Chondrocyte (in vitro differentiated cells): ENCODE measurements around the gene CRYBA1. TPM values are rescaled to one million over a fixed set of nuclear protein-coding genes. Genes with fewer than 3 reads are reported as not detected.

Experiments
- DNase-seq: peaks from one replicate; pipeline ENCODE4 v3.0.0; 2021; ENCODE audit warnings: mixed read lengths, low spot score
- H3K27ac Mint-ChIP-seq: one replicate; pipeline ENCODE4 v1.8.0; 2021; ENCODE audit warnings: mild to moderate bottlenecking, moderate library complexity, mixed read lengths; ENCODE audit not compliant: unreplicated experiment
- H3K27me3 Mint-ChIP-seq: 2 replicates; pipeline ENCODE4 v1.8.0; 2021; ENCODE audit warnings: low read depth, mixed read lengths
- H3K36me3 Mint-ChIP-seq: 2 replicates; pipeline ENCODE4 v1.8.0; 2021; ENCODE audit warnings: low read depth, mixed read lengths
- H3K4me1 Mint-ChIP-seq: 2 replicates; pipeline ENCODE4 v1.8.0; 2021; ENCODE audit warnings: low read depth, mild to moderate bottlenecking, mixed read lengths
- H3K4me3 Mint-ChIP-seq: one replicate; pipeline ENCODE4 v1.8.0; 2021; ENCODE audit warnings: mild to moderate bottlenecking, moderate library complexity, mixed read lengths; ENCODE audit not compliant: unreplicated experiment
- H3K9me3 Mint-ChIP-seq: 2 replicates; pipeline ENCODE4 v1.8.0; 2021; ENCODE audit warnings: low read depth, mixed read lengths
- total RNA-seq: library from RNA; stranded (reverse); gene quantifications from 3 replicates; pipeline ENCODE4 v1.2.1, GENCODE V29; 2021
- TF ChIP-seq, protein P1 (sequence below): fragments of 200-600 bp; sonication (generic); IDR thresholded peaks from 2 replicates; pipeline ENCODE4 v1.5.0; 2021; ENCODE audit warnings: antibody characterized with exemption, mild to moderate bottlenecking, moderate library complexity

Gene CRYBA1
- total RNA-seq, 1 donor from 2014 or later: not detected

DNA sequence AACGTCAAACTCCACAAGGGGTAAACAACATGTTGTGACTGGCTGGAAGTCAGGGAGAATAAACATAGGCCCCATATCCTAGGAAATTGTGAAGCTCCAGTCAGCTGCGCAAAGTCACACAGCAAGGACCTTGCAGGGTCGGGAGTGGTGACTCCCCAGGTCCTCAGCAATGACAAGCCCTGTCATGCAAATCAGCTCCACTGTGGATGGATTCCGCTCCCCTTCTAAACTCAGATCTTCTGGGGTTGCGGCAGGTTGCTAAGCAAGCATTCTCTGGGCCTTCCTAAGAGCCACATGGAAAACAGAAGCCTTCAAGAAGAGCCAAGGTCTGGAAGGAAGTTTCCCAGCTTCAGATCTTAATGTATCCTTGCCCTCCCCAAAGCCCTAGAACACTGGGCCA lies 37.6 kb upstream of the CRYBA1 start:
- H3K27me3 Mint-ChIP-seq: peaks cover 5% of the 10 kb centered on the region
- TF ChIP-seq, protein P1, sequence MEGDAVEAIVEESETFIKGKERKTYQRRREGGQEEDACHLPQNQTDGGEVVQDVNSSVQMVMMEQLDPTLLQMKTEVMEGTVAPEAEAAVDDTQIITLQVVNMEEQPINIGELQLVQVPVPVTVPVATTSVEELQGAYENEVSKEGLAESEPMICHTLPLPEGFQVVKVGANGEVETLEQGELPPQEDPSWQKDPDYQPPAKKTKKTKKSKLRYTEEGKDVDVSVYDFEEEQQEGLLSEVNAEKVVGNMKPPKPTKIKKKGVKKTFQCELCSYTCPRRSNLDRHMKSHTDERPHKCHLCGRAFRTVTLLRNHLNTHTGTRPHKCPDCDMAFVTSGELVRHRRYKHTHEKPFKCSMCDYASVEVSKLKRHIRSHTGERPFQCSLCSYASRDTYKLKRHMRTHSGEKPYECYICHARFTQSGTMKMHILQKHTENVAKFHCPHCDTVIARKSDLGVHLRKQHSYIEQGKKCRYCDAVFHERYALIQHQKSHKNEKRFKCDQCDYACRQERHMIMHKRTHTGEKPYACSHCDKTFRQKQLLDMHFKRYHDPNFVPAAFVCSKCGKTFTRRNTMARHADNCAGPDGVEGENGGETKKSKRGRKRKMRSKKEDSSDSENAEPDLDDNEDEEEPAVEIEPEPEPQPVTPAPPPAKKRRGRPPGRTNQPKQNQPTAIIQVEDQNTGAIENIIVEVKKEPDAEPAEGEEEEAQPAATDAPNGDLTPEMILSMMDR: no peak
- H3K4me3 Mint-ChIP-seq: no peak overlapping the region
- no peak overlapping the region for H3K27ac Mint-ChIP-seq
- DNase-seq: no peak
- no peaks in the 10 kb centered on the region for H3K9me3 Mint-ChIP-seq
- no peaks in the 10 kb centered on the region for H3K4me1 Mint-ChIP-seq
- H3K36me3 Mint-ChIP-seq: peaks cover 1% of the 10 kb centered on the region

DNA sequence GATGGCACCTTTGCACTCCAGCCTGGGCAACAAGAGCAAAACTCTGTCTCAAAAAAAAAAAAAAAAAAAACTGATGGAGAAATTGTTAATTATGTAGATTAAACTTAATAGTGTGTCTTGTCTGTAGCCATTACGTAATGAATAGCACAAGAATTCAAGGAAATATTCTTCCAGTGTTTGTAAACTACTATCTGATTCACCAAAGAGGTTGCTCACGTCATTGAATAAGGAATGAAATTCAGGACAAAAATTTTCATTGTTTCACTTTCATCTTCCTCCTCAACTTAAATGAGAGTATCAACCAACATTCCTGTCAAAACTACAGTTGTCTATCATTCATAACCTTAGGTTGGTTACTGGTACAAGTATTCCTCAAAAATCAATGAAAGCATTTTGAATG lies 35.8 kb upstream of the CRYBA1 start:
- Mint-ChIP-seq H3K27ac (no peak overlapping the region), H3K36me3 (no peaks in the 10 kb centered on the region), H3K9me3 (no peaks in the 10 kb centered on the region), H3K4me3 (no peak overlapping the region), H3K27me3 (no peaks in the 10 kb centered on the region), H3K4me1 (no peaks in the 10 kb centered on the region)
- no peak for DNase-seq
- TF ChIP-seq, protein P1: no peak

DNA sequence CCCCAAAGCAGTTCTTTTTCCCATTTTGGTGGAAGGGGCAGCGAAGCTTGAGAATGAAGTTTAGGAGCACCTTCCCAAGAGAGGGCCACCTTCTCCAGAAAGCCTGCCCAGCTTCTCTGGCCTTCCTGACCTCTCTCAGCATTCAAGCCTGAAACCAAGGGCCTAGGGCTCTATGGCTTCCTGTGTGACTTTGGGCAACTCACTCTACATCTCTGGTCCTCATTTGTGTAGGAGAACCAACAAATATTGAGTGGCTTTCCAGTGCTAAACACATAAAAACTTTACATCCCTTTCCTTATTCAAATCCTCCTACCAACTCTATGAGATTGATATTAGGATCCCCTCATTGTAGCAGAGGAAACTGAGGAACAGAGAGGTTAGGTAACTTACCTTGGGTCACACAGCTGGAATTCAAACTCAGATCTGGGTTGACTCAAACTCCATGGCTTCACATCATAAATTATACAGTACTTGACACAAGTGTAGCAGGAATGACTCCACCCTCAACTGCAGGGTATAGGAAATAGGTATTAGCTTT lies 34.5 kb upstream of the CRYBA1 start:
- TF ChIP-seq, protein P1: no peak
- Mint-ChIP-seq H3K27me3 (peaks cover under 1% of the 10 kb centered on the region), H3K36me3 (no peaks in the 10 kb centered on the region), H3K4me3 (no peak overlapping the region), H3K27ac (no peak overlapping the region), H3K9me3 (no peaks in the 10 kb centered on the region), H3K4me1 (no peaks in the 10 kb centered on the region)
- no peak for DNase-seq

DNA sequence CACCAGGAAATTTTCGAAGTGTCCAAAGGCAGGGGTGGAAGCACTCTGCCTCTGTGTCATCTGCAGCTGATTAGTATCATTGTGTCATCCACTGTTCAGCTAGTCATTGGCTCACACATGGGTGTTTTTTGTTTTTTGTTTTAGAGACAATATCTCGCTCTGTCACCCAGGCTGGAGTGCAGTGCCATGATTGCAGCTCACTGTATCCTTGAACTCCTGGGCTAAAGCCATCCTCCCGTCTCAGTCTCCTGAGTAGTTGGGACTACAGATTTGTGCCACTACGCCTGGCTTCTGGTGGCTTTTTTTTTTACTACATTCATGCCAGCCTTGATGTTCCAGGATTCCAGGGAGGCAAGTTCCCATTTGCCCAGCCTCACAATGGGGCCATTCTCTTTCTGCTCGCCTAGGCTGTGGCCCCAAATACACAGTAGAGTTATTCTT lies 34.0 kb upstream of the CRYBA1 start:
- no peak overlapping the region for H3K27ac Mint-ChIP-seq
- no peak for DNase-seq
- no peaks in the 10 kb centered on the region for H3K36me3 Mint-ChIP-seq

DNA sequence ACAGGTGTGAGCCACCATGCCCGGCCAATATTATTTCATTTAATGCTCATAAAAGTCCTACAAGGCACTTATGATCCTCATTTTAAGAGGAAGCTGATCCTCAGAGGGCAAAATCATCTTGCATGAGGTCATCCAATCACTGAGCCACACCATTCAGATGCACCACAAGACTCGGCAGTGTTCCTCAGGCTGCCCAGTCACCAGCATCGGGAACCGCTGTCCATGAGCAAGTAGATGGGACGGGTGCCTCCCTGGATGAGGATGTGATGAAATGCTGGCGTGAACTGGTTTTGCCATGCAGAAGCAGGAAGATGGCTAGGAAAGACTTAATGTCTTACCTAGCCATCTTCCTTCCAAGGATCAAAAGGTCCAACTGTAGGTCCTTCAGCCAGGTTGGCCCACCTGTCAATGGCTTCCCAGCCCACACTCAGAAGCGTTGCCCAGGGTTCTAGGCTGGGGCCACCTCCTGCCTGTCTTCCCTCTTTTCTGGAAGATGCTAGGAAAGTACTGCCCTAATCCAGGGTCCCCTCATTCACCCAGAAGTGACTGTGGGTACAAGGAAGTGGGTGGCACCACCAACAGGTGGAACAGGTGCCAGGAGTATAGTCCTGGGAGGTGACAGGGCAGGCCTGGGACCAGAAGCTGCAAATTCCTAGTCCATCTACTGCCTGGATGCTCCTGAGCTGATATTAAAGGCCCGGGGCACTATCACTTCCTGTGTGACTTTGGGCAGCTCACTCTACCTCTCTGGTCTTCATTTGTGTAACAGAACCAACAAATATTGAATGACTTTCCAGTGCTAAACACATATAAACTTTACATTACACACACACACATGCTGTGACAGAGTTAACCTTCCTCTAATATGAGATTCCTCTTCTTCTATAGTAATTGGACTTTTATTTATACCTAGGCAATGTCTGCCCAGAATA lies 32.2 kb upstream of the CRYBA1 start:
- H3K27ac Mint-ChIP-seq: no peak overlapping the region
- TF ChIP-seq, protein P1: no peak
- H3K36me3 Mint-ChIP-seq: no peaks in the 10 kb centered on the region
- DNase-seq: no peak
- no peaks in the 10 kb centered on the region for H3K9me3 Mint-ChIP-seq
- H3K4me3 Mint-ChIP-seq: no peak overlapping the region
- peaks cover 3% of the 10 kb centered on the region for H3K27me3 Mint-ChIP-seq
- H3K4me1 Mint-ChIP-seq: peaks cover 5% of the 10 kb centered on the region

More for the DNA sequence above, 34.0 kb upstream of the CRYBA1 start:
- Mint-ChIP-seq H3K4me1 (no peaks in the 10 kb centered on the region), H3K27me3 (peaks cover 3% of the 10 kb centered on the region), H3K4me3 (no peak overlapping the region), H3K9me3 (no peaks in the 10 kb centered on the region)
- TF ChIP-seq, protein P1: no peak
